ENCODE results near the gene ATG2A.

The ATG2A gene

DNA sequence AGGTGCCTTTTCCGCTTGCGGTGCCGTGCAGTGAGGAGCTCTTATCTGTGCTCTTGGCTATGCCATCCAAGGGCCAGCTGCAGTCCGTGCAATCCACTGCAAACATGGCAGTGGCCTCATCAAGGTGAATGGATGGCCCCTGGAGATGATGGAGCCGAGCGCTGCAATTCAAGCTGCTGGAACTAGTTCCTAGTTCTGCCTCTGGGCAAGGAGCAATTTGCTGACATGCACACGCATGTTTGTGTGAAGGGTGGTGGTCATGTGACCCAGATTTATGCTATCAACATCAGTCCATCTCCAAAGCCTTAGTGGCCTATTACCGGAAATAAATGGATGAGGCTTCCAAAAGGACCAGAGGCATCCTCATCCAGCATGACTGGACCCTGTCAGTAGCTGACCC lies 35.5 kb downstream of the ATG2A start:
- TF ChIP-seq PAX5 (IDR thresholded peaks at IDR 0.05; ENCODE audit: insufficient read depth, low read length, severe bottlenecking) (no peak), SPI1 (IDR thresholded peaks at IDR 0.05; ENCODE audit: low read depth, low read length) (no peak), POLR2A (IDR thresholded peaks at IDR 0.05; ENCODE audit: low read depth, low read length) (no peak), TAF1 (IDR thresholded peaks at IDR 0.05; ENCODE audit: low read depth, low read length) (no peak), POU2F2 (IDR thresholded peaks at IDR 0.05; ENCODE audit: low read depth, low read length) (no peak), POLR2AphosphoS5 (IDR thresholded peaks at IDR 0.05; ENCODE audit: low read depth, low read length) (no peak)
- DNase-seq (ENCODE audit: insufficient read length, low spot score) (no peak), FAIRE-seq (no peak)

DNA sequence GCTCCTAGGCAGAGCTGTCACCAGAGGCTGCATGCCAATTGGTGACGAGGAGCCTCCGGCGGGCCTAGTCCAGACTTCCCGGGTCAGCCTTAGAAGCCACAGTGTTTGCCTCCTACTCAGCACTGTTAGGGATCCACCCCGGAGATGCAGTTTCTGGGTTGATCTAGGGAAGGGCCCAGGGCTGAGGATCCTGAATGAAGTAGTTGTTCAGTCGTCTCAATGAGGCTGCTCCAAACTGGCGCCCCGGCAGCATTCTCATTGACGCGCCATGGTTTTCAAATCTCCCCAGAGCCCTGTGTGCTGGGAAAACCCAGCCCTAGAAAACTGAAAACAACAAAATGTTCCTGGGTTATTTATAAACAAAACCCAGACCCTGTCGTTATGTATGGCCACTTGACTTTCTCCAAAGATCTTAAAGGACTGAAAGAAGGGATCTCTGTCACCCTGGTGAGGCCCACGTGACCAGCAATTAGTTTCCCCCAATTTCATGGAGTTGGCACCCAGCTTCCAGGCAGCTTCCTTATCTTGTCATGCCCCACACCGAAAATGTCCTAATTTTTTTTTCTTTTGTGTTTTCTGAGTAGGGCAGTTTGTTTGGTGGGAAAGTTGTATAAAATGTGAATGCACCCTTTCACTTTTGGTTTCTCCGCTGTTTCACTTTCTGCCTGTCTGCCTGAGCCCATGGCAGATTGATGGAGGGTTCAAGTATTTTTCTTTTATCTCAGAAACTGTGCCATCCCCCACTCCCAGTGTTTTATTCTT lies 36.6 kb downstream of the ATG2A start:
- no peak for FAIRE-seq
- no peak for DNase-seq (ENCODE audit: insufficient read length, low spot score)
- no peak for TF ChIP-seq POLR2A (IDR thresholded peaks at IDR 0.05; ENCODE audit: low read depth, low read length)
- no peak for TF ChIP-seq POLR2AphosphoS5 (IDR thresholded peaks at IDR 0.05; ENCODE audit: low read depth, low read length)
- TF ChIP-seq TAF1 (IDR thresholded peaks at IDR 0.05; ENCODE audit: low read depth, low read length) = peak; percentile 20; the same call in 1 of the 2 replicates
- 0 out of 2 replicates have a peak, but pooled peaks have one; percentile 35 for TF ChIP-seq POU2F2 (IDR thresholded peaks at IDR 0.05; ENCODE audit: low read depth, low read length)

DNA sequence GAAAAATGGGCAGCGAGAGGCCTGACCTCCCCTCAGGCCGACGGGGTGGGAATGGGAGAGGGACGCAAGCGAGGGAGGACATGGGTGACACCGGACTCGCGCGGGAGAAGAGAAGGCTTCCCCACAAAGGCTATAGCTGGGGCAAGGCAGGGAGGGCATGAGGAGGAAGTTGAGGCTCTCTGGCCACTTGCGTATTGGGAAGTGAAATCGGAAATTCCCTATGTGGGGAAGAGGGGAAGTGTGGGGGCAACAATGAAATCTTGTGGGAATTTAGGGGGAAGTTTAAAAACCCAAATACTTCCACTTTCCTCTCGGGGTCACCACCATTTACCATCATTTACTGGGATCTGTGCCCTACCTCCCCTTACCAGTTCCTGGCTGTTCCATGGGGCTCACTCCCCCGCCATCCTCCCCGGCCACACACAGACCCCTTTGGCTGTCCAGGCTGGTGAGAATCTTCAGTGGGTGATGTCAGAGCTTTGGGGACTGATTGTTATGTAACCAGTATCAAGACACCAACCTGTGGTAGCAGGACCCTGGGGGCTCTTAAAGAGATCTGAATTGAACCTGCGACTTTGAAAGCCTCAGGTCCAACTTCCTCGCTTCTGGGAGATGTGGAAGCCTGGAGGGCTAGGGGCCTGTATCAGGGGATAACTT lies 37.6 kb downstream of the ATG2A start:
- no peak for TF ChIP-seq TAF1 (IDR thresholded peaks at IDR 0.05; ENCODE audit: low read depth, low read length)
- TF ChIP-seq POLR2AphosphoS5 (IDR thresholded peaks at IDR 0.05; ENCODE audit: low read depth, low read length) = peak; percentile 45; the same call in 1 of the 2 replicates
- peak; percentile 38; the same call in 1 of the 2 replicates for TF ChIP-seq SPI1 (IDR thresholded peaks at IDR 0.05; ENCODE audit: low read depth, low read length)
- DNase-seq (ENCODE audit: insufficient read length, low spot score) (no peak), FAIRE-seq (no peak)

GRCh38 chr11:64878494-64879243 lies 38.3 kb downstream of the ATG2A start, which contains the start of gene EHD1:
Gene EHD1 (minus strand): TSS chr11:64878621. CDS start chr11:64878464, 157 bp downstream.
- TF ChIP-seq TAF1 (IDR thresholded peaks at IDR 0.05; ENCODE audit: low read depth, low read length) (peak; percentile 98), SPI1 (IDR thresholded peaks at IDR 0.05; ENCODE audit: low read depth, low read length) (no peak), POU2F2 (IDR thresholded peaks at IDR 0.05; ENCODE audit: low read depth, low read length) (peak; percentile 95), POLR2AphosphoS5 (IDR thresholded peaks at IDR 0.05; ENCODE audit: low read depth, low read length) (peak; percentile 99), PAX5 (IDR thresholded peaks at IDR 0.05; ENCODE audit: insufficient read depth, low read length, severe bottlenecking) (peak; percentile 51), POLR2A (IDR thresholded peaks at IDR 0.05; ENCODE audit: low read depth, low read length) (peak; percentile 99)
- DNase-seq (ENCODE audit: insufficient read length, low spot score) (peak; percentile 98), FAIRE-seq (peak; percentile 99)

DNA sequence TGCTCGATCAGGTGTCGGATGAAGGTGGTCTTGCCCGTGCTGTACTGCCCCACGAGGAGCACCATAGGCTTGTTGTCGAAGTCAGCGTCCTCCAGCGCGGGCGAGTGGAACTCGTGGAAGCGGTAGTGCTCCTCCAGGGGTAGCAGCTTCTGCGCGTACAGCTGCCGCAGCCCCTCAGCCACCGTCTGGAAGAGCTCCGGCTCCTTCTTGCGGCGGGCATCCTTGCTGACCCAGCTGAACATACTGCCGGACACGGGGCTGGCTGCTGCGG lies 38.9 kb downstream of the ATG2A start:
- FAIRE-seq (no peak), DNase-seq (ENCODE audit: insufficient read length, low spot score) (no peak)
- no peak for TF ChIP-seq SPI1 (IDR thresholded peaks at IDR 0.05; ENCODE audit: low read depth, low read length)
- TF ChIP-seq POLR2AphosphoS5 (IDR thresholded peaks at IDR 0.05; ENCODE audit: low read depth, low read length) = no peak
- TF ChIP-seq TAF1 (IDR thresholded peaks at IDR 0.05; ENCODE audit: low read depth, low read length) = no peak
- TF ChIP-seq POU2F2 (IDR thresholded peaks at IDR 0.05; ENCODE audit: low read depth, low read length) = no peak
- TF ChIP-seq POLR2A (IDR thresholded peaks at IDR 0.05; ENCODE audit: low read depth, low read length) = no peak
- no peak for TF ChIP-seq PAX5 (IDR thresholded peaks at IDR 0.05; ENCODE audit: insufficient read depth, low read length, severe bottlenecking)

DNA sequence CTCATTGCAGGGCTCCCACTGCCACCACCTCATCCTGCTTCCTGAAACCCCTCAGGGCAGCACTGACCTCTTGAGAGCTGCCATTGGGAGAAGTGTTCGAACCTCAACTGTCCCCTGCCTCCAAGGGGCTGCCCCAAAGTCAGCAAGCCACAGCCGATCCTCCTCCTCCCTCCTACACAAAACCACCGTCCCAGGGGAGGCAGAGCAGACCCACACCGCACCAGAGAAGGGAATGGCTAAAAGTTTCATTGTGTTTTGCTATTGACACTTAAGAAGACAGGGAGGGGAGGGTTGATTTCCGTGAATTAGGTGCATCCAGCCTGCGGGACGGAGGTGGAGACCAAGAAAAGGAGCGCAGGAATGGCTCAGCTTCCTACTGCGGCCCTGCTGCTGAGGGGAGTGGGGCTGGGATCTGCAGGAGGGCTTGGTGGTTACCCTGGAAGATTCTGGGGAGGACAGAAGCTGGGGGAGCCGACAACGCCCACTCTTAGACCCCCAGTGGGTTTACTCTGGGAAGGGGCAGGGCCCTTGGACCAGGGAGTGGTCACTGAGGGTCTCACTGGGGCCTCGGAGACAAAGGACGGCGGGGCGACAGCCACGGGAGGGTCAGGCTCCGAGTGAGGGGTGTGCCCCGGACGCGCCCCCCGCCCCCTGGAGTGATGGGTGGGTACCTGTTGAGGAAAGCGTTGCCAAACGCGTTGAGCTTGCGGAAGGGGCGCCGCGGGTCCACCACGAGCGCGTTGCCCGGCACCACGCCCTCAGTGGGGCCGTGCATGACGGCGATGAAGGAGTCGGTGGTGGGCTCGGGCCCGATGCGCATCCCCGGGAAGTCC lies 39.4 kb downstream of the ATG2A start:
- no peak for DNase-seq (ENCODE audit: insufficient read length, low spot score)
- TF ChIP-seq POLR2AphosphoS5 (IDR thresholded peaks at IDR 0.05; ENCODE audit: low read depth, low read length) (no peak), PAX5 (IDR thresholded peaks at IDR 0.05; ENCODE audit: insufficient read depth, low read length, severe bottlenecking) (no peak), POU2F2 (IDR thresholded peaks at IDR 0.05; ENCODE audit: low read depth, low read length) (peak; percentile 51; the same call in 1 of the 2 replicates), TAF1 (IDR thresholded peaks at IDR 0.05; ENCODE audit: low read depth, low read length) (no peak), POLR2A (IDR thresholded peaks at IDR 0.05; ENCODE audit: low read depth, low read length) (no peak; the same call in 1 of the 2 replicates)
- FAIRE-seq = peak; percentile 80

DNA sequence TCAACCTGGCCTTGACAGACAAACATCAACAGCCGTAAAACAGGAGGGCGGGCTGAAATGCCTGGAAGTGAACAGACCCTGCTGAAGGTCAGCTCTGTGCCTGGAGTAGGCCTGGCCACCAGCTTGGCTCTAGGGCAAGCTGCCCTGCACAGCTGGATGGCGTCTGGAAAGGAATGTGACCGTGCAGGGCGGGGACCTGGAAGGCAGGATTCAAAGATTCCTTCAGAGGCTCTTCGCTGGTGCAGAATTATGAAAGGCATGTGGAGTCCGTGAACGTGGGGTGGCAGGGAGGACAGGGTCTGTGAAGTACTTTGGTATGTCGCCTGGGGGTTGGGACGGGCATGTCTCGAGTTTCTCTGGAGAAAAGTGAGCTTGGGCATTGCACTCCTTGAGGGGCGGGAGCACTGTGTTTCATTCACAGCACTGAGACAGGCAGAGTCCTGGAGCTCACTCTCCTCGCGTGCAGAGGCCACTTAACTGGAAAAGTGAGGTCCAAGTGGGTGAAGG lies 40.1 kb downstream of the ATG2A start:
- FAIRE-seq = no peak
- TF ChIP-seq PAX5 (IDR thresholded peaks at IDR 0.05; ENCODE audit: insufficient read depth, low read length, severe bottlenecking) = no peak
- TF ChIP-seq POLR2AphosphoS5 (IDR thresholded peaks at IDR 0.05; ENCODE audit: low read depth, low read length) = 0 out of 2 replicates have a peak, but pooled peaks have one; percentile 44
- DNase-seq (ENCODE audit: insufficient read length, low spot score) = no peak

GRCh38 chr11:64876229-64876750 lies 40.7 kb downstream of the ATG2A start:
- no peak for TF ChIP-seq POLR2AphosphoS5 (IDR thresholded peaks at IDR 0.05; ENCODE audit: low read depth, low read length)
- TF ChIP-seq PAX5 (IDR thresholded peaks at IDR 0.05; ENCODE audit: insufficient read depth, low read length, severe bottlenecking) = no peak
- no peak for TF ChIP-seq TAF1 (IDR thresholded peaks at IDR 0.05; ENCODE audit: low read depth, low read length)
- TF ChIP-seq POLR2A (IDR thresholded peaks at IDR 0.05; ENCODE audit: low read depth, low read length) = no peak
- TF ChIP-seq POU2F2 (IDR thresholded peaks at IDR 0.05; ENCODE audit: low read depth, low read length) = no peak
- no peak for TF ChIP-seq SPI1 (IDR thresholded peaks at IDR 0.05; ENCODE audit: low read depth, low read length)
- FAIRE-seq = no peak

More at GRCh38 chr11:64876229-64876750, 40.7 kb downstream of the ATG2A start:
- no peak for DNase-seq (ENCODE audit: insufficient read length, low spot score)

Measured in GM12891 (cell line).